ENCODE data around the gene CCDC149.

The CCDC149 gene

DNA sequence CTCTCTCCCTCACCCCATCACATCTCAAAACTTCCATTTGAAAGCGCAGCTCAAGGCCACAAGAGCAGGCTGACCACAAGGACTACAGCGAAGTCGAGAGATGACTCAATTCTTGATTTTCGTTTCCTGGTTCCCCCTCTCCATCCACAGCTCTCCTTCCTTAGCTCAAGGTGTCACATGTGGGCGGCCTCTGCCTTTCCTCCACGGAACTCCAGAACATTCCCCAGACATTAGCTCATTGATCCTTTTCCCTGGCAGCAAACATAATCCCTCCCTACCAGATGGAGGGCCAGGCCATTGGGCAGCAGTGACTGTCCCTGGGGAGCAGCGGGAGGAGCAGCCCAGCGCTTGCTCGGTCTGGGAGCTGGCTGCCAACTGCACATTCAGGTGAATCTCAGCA lies 56.3 kb downstream of the CCDC149 start:
- TF ChIP-seq, protein P1, sequence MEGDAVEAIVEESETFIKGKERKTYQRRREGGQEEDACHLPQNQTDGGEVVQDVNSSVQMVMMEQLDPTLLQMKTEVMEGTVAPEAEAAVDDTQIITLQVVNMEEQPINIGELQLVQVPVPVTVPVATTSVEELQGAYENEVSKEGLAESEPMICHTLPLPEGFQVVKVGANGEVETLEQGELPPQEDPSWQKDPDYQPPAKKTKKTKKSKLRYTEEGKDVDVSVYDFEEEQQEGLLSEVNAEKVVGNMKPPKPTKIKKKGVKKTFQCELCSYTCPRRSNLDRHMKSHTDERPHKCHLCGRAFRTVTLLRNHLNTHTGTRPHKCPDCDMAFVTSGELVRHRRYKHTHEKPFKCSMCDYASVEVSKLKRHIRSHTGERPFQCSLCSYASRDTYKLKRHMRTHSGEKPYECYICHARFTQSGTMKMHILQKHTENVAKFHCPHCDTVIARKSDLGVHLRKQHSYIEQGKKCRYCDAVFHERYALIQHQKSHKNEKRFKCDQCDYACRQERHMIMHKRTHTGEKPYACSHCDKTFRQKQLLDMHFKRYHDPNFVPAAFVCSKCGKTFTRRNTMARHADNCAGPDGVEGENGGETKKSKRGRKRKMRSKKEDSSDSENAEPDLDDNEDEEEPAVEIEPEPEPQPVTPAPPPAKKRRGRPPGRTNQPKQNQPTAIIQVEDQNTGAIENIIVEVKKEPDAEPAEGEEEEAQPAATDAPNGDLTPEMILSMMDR (conservative IDR thresholded peaks at IDR 0.05; ENCODE audit: low read depth), result no peak
- no peak for DNase-seq (ENCODE audit: low spot score)
- ChIA-PET CTCF (no interaction called here), POLR2A (ENCODE audit: low non-redundant PET) (no interaction called here)
- no peak overlapping the region for H3K27ac ChIP-seq

- no peak overlapping the region for H3K27ac ChIP-seq
- ChIA-PET CTCF (no interaction called here), POLR2A (ENCODE audit: low non-redundant PET) (no interaction called here)
- DNase-seq (ENCODE audit: low spot score), result no peak
- TF ChIP-seq, protein P1 (conservative IDR thresholded peaks at IDR 0.05; ENCODE audit: low read depth), result no peak
These were observed 57.1 kb downstream of the CCDC149 start for GRCh38 chr4:24855741-24856140.

DNA sequence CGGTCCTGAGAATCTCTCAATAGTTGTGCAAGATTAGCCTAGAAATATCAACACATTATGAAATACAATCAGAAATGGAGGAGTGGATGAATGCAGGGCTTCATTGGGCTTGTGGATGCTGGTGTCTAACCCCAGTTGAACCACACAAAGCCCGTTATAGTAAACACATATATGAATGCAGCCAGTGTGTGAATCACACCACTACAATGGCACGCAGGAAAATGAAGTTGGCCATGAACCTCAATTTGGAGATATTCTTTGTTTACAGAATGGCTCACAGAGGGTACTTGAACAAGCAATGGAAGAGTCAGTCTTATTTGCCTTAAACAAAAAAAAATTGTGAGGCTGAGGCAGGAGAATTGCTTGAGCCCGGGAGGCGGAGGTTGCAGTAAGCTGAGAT lies 59.7 kb downstream of the CCDC149 start:
- H3K27ac ChIP-seq, result no peak overlapping the region
- TF ChIP-seq, protein P1 (conservative IDR thresholded peaks at IDR 0.05; ENCODE audit: low read depth), result no peak
- no peak for DNase-seq (ENCODE audit: low spot score)
- ChIA-PET CTCF (no interaction called here), POLR2A (ENCODE audit: low non-redundant PET) (no interaction called here)

GRCh38 chr4:24850674-24851073 lies 62.2 kb downstream of the CCDC149 start:
- DNase-seq (ENCODE audit: low spot score), result peak; percentile 74
- CTCF ChIA-PET, result no interaction called here
- H3K27ac ChIP-seq, result no peak overlapping the region
- POLR2A ChIA-PET (ENCODE audit: low non-redundant PET), result no interaction called here
- TF ChIP-seq, protein P1 (conservative IDR thresholded peaks at IDR 0.05; ENCODE audit: low read depth), result no peak

DNA sequence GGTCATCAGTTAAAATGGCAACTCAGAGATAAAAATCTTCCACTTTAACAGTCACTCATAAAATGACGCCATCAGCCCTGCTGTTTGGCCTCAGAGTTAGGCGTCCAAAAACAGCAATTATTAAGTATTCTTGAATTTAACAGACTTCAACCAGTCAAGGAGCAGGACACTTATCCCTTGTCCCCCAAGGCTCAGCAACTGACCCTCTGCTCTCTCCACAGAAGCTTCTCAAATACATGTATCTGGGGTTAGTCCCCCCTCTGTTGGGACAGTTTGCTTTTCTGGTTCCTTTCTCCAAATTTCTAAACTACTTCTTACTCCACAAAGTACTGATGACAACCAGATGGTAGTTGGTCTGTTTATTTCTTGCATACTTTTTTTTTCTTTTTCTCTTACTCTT lies 63.1 kb downstream of the CCDC149 start:
- TF ChIP-seq, protein P1 (conservative IDR thresholded peaks at IDR 0.05; ENCODE audit: low read depth), result no peak
- ChIA-PET POLR2A (ENCODE audit: low non-redundant PET) (no interaction called here), CTCF (no interaction called here)

DNA sequence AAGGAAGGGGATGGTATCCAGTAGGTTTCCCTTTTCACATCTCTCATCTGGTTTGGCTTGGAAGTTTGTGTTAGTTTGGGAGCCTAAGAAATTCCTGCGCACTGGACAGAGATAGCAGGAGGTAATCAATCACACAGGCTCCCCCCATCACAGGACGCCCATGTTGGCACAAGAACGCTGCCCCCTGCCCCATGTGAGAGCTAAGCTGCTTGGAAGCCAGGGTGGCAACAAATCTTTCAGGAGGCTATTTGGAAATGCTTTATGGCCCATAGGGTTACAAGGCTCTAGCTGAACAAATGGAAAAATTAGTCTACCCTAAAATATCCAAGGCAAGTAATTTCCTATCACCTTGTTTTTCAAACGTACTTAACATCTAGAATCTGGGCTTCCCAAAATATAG lies 63.5 kb downstream of the CCDC149 start:
- ChIA-PET POLR2A (ENCODE audit: low non-redundant PET) (no interaction called here), CTCF (no interaction called here)
- TF ChIP-seq, protein P1 (conservative IDR thresholded peaks at IDR 0.05; ENCODE audit: low read depth), result no peak
- no peak overlapping the region for H3K27ac ChIP-seq
- DNase-seq (ENCODE audit: low spot score), result no peak

More for the DNA sequence above, 63.1 kb downstream of the CCDC149 start:
- DNase-seq (ENCODE audit: low spot score), result no peak
- no peak overlapping the region for H3K27ac ChIP-seq

DNA sequence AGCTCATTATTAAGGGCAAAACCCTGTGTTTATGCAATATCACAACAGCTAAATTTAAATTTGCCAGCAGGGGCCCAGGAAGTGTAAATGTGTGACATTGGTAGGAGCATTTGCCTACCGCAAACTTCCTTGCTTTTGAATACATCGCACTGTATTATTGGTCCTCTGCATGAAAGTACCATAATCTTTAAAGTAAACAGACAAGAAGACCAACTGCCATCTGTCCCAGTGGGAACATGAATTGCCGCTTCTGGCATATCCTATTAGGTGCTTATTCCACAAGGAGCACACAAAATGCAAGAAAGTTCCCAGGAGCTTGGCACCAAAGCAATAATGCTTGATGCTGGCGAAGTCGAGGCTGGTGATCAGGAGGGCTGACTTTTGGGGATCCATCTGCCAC lies 66.1 kb downstream of the CCDC149 start:
- POLR2A ChIA-PET (ENCODE audit: low non-redundant PET), result no interaction called here
- CTCF ChIA-PET, result no interaction called here
- DNase-seq (ENCODE audit: low spot score), result no peak
- TF ChIP-seq, protein P1 (conservative IDR thresholded peaks at IDR 0.05; ENCODE audit: low read depth), result no peak
- H3K27ac ChIP-seq, result no peak overlapping the region
